NCI-H2196 (cell line): ENCODE results near the gene TBX6.
"Not testable (repeated sequence)": the region's sequence is repeated elsewhere in the genome, so short reads cannot be mapped to it uniquely, and the experiment has no call there.

Experiments used
- DNase-seq: peaks from one replicate; lab custom pipeline; 2025; ENCODE audit not compliant: unreplicated experiment; lab: John Stamatoyannopoulos, UW

Gene TBX6

DNA sequence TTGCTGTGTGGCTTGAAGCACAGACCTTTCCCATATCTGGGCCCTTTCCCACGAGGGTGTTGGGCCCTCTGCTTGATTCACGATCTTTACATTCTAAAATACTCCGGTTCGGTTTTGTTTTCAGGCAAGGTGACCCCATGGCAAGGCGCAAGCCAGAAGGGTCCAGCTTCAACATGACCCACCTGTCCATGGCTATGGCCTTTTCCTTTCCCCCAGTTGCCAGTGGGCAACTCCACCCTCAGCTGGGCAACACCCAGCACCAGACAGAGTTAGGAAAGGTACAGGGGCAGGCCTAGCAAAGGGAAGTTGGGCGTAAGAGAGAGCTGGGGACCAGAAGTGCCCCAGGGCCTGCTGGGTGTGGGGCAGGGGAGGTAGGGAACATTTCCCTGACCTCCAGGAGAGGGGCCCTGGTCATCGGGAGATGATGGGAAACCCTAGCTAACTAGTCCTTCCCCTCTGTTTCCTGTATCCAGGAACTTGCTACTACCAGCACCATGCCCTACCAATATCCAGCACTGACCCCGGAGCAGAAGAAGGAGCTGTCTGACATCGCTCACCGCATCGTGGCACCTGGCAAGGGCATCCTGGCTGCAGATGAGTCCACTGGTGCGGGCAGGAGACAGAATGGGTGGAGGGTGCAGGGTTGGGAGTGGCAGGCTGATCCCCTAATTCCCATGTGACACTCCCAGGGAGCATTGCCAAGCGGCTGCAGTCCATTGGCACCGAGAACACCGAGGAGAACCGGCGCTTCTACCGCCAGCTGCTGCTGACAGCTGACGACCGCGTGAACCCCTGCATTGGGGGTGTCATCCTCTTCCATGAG lies 24.8 kb downstream of the TBX6 start:
- DNase-seq = no peak

DNA sequence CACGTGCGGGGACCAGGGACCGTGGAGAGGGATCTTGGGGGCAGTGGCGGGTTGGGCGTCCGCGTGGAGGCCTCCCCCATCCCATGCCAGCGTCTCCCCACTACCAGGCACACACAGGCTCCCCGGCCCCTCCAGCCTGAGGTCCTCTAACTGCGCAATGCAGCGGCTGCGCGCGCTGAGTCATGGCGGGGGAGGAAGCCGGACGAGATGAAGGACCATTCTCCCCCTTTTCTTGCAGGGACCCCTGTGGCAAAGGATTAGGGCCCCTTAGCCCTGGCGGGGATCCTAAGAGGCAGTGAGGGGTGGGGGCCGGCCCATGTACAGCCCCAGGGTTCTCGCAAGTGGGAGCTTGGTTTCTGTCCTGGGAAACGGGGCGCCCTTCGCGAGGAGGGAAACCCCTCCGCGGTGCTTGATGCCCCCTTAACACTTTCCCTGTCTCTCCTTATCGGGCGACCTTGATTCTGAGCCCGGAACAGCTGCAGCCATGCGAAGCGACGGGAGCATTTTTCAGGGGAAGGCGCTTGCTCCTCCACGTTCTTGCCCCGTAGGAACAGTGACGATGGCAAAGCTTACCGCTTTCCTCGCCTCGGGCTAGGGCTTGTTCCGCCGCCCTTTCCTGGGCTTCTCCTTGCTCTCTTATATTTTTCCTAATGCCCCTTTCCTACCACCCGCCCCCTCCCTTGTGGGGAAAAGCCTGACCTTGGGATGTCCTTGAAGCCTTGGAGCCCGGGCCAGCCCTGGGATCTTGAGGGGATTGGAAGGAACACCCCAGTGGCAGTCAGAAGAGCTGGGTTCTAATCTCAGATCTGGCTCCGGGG lies 25.6 kb downstream of the TBX6 start:
- DNase-seq = no peak

DNA sequence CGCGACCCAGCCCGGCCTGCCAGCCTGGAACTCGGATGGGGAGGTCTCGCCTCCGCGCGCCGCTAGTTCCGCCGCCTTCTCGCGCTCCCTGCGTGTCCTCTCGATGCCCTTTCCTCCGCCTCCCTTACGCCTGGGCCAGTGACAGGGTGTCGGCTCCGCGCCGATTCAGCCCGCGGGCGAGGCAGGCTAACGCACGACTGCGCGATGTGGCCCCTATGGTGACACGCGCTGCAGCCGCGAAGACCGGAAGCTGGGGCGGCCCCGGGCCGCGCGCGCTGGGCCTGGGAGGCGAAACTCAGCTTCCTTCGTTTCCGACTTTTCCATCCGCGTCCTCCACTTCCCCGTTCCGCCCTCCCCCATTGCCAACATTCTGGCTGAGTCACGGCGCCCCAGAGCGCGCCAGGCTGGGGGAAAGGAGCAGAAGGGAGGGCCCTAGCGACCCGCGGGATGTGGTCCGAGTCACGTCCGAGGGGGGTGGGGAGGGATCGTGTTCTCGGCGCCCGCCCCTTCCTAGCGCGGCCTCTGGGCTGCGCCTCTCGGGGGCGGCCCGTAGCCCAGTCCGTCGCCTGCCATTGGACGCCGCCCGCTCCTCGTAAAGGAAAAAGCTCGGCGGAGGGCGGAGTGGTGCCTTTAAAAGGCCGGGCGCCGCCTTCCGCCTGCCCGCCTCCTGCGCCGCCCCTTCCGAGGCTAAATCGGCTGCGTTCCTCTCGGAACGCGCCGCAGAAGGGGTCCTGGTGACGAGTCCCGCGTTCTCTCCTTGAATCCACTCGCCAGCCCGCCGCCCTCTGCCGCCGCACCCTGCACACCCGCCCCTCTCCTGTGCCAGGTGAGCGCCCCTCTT lies 26.4 kb downstream of the TBX6 start, which contains the start of gene ALDOA:
TSS of gene ALDOA (plus strand) at position 659 of the 841 bp plus-strand sequence. CDS start 1,138 bp downstream, outside the sequence.
- DNase-seq = peak; percentile 97

DNA sequence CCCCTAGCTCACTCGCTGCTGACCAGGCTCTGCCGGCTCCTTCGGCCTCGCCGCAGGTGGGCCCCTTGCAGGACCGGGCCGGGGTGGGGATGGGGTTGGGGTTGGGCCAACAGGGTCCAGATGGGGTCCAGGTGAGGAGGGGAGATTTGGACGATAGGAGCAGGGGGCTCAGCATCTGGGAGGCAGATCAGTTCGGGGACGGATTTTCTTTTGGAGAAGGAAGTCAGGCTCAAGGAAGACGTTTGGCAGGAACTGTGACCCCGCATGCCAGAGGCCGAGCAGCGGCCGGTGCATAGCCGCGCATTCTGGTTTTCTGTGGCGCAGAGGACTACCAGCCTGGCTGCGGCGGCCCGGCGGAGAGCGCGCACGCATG lies 27.0 kb downstream of the TBX6 start:
- no peak for DNase-seq

DNA sequence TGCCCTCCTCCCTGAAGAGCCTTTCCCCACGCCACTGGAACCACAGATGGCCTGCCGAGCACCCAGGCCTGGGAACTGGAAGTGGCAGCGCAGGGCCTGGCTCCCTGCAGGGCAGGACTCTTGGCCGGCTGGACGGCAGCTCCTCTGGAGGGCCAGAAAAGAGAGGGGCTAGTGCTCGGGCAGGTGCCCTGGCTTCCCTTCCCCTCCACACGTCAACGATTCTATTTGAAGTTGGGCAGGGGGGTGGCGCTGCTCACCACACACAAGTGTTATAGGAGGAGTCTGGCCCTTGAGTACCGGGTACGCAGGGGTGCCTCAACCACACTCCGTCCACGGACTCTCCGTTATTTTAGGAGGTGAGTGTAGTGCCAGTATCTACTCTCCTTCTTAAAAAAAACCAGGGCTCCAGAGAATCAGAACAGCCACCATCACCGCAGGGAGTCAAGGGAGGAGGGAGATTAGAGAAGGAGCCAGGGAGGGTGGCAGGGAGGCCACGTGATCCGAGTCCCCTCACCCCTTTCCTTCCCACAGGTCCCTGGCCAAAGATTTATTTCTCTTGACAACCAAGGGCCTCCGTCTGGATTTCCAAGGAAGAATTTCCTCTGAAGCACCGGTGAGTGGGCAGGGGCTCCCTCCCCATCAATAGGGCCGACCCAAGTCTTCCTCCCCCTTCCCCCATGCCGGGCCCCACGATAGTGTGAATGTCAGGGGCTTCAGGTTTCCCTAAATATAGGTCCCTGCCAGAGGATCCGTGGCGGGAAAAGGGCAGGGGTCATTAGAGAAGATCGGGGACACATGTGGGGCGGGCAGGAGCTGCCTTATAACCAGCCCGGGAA lies 27.6 kb downstream of the TBX6 start:
- DNase-seq = peak; percentile 74

DNA sequence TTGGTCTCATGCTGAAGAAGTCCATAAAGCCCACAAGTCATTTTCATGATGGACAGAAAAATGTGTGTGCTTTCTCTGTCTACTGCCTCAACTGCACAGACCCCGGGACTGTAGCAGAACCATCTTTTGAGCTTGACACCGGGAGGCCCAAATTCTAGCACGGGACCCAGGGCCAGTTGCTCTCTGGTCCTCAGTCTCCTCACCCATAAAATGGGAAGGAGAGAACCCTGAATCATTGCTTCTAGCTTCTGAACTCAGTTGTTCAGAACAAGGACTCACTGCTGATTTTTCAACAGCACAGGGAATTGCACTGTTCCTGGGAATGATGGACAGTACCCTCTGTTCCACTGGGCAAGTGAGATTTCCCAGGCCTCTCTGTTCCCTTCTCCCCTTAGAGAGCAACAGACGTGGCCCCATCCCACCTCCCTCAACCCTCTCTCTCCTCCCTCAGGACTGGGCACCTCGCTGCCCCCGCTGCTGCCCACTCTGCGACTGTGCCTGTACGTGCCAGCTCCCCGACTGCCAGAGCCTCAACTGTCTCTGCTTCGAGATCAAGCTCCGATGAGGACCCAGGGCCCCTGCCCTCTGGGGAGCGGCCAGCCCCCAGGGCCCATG lies 28.3 kb downstream of the TBX6 start:
- no peak for DNase-seq

DNA sequence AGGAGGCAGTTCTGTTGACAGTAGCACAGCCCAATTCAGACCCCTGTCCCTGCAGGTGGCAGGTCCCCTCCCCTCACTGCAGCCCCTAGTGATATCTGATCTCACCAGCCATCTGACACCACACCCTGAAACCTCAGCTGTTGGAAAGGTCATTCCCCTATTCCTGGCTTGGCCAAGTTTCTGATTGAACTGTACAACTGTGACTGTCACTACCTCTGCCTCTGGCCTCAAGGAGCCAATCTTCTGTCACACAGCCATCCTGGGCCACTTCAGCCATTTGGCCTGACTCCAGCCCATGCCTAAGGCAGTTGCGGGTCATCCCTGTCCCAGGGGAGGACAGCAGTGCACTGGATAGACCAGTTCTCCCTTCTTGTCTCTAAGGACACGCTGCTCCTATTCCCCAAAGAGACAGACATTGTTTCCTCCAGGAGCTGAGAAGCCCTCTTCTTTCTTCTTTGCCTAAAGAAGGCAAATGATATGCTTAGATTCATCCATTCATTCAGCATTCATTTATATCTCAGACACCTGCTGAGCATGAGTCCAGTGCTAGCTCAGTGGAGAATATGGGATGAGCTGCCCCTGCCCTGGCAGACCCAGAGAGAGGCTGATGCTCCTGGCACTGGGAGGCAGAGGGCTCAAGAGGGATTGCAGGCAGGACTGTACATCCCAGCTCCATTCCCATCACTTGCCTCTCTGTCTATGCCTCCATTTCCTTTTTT lies 30.7 kb downstream of the TBX6 start:
- no peak for DNase-seq

DNA sequence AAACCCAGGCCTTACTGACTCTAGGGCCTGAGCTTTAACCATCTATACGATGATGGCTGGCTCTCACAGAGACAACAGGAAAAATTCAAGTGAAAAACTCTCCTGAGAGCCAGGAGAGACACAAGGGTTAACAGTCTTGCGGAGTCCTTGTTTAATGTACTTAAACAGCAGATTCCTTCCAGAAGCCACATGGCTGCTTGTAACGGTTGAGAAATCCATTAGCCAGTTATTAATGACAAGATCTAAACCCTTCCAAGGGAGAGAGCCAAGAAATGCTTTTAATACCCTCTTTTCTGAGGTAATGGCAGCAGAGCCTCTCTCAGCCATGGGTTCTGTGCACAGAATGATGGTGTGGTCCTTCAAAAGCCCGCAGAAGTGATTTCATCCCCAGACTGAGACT lies 31.4 kb downstream of the TBX6 start:
- no peak for DNase-seq

DNA sequence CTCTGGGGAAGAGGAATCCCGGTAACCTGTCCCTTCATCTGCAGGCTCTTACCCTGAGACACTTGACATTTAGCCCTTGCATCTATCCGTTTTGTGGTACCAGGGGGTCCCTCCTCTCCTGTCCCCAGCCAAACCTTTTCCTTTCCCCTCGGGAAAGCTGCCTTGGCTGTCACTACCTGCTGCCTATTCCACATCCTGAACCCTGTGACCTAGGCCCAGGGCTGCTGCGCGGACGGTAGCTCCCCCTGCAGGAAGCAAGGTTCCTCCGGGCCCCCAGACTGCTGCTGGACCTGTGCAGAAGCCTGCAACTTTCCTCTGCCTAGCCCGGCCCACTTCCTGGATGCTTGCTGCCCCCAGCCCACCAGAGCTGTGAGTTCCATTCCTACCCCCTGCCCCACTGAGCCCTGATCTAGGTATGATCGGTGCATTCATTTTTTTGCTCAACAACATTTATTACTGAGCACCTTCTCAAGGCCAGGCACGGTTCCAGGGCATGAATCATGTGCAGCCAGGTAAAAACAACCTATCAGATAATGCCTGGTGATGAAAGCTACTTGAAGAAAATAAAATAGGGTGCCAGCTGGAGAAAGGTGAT lies 36.7 kb downstream of the TBX6 start:
- DNase-seq = peak; percentile 72

DNA sequence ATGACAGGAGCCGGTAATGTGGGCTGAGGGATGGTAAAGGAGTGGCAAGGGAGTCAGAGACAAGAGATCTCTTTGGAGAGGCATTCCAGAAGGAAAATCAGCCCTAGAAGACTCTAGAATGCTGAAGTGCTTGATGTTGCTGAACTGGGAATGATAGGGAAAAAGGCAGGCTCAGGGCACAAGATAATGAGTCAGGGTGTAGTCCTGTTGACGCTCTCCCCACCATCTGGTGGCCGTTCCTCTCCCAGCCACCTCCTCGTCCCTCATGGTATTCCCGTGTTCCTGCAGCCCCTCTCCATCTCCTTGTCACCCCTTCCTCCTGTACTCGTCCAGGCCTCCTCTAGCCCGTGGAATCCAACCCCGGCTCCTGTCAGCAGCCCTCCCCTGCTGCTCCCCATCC lies 37.3 kb downstream of the TBX6 start:
- no peak for DNase-seq

DNA sequence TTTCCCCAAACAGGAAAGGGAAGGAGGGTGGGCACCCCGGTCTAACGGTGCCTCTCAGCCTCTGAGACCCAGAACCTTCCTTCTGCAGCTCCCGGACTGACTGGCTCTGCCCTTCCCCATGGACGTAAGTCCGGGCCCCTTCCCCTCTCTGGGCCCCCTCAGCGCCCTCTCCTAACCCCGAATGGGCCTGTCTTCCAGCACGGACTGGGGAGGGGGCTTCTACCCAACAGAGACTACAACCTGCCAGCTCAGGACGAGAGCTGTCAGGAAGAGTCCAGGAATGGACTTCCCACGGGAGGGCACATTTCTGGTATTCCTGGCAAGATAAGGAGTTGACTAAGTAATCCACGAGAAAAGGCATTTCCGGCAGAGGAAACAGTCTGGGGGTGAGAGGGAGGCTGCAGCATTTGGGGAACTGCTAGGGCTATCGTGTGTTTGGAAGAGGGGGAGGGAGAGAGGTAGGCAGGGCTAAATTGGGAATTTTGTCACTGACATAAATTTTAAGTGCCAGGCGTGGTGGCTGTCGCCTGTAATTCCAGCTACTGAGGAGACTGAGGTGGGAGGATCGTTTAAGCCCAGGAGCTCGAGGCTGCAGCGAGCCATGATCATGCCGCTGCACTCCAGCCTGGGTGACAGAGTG lies 38.2 kb downstream of the TBX6 start:
- DNase-seq = no peak

DNA sequence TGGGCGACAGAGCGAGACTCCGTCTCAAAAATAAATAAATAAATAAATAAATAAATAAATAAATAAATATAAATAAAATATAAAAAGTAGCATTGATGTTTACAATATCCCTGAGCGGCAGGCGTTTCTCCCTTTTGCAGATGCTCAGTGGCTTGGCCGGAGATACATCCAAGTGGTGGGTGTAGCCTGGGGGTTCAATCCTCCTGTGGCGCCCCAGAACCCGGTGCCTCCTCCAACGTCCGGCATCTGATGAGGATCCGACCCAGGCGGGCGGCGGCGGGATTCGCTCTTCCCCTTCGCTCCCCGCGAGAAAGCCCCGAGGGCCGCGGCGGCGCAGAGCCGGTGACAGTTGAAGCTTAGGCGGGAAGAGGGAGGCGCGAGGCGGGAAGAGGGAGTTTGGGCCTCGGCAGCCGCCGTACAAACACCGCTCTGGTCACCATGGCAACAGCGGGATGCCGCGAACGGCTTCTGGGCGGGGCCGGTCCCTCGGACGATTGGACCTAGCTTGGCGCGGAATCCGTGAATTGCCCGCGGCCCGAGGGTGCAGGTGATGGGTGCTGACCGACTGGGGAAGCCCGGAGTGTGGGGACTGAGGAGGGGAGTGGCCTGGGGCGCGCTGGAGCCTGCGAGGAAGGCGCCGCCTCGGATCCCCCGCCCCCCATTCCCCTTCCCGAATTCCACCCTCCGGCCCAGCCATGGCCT lies 38.9 kb downstream of the TBX6 start:
- peak; percentile 96 for DNase-seq

DNA sequence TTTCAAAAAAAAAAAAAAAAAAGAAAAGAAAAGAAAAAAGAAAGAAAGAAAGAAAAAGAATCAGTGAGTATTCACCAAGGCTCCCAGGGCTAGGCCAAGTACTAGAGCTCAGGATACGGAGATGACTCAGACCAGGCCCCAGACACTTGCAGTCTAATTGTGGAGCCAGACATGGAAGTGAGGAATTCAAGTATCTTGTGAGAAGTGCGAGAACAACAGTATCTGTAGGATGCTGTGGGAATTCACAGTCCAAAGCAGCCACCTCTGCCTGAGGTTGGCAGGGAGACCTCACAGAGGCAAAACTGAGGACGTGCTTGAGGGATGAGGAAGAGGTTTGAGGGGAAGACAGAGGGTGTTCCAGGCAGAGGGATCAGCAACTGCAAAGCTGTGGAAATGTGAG lies 40.2 kb downstream of the TBX6 start:
- no peak for DNase-seq

DNA sequence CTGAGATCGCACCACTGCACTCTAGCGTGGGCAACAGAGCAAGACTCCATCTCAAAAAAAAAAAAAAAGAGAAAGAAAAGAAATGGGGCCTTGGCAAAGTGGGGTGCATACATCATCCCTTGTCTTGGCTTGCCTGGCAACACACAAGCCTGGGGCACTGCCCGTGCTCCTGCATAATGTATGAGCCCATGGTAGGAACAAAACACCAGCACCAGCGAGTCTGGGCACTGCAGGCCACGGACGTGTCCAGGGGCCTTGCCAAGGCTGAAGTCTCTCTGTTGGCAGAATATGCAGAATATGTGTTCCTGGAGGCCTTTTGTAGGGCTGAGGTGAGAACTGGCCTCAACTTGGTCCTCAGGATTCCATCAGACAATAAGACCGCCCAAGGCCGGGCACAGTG lies 41.9 kb downstream of the TBX6 start:
- DNase-seq = no peak

DNA sequence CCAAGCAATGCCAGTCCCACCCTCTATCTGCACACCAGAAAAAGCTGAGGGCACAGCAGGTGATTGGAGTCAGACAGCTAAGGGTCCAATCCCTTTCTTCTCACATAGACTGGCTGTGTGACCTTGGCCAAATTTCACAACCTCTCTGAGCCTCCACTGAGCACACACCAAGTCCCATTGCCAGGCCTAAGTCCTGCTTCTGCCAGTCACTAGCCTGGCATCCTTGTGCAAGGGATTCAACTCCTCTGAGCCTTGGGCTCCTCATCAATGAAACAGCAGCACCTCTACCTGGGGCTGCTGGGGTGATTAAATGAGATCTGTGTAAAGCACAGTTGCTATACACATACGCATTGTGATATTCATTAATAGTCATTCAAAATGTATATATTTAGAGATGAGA lies 45.1 kb downstream of the TBX6 start:
- DNase-seq = no peak

DNA sequence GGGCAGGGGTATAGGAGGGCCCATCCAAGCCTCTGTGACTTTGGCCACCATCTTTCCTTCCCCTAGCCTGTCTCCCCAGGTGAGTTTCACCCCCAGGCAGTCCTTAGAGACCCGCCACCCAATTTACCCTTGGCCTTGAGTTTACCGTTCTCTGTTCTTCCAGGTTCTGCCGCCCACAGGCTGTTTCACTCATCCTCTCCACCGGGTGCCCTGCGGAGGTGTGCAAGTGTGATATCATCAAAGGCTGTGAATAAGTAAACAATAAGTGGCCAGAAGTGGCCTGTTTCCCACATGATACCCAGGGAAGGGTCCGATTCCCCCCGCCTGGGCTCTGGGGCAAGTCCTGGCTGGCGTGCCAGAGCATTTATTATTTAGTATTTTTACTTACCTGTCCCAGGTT lies 45.5 kb downstream of the TBX6 start:
- no peak for DNase-seq

DNA sequence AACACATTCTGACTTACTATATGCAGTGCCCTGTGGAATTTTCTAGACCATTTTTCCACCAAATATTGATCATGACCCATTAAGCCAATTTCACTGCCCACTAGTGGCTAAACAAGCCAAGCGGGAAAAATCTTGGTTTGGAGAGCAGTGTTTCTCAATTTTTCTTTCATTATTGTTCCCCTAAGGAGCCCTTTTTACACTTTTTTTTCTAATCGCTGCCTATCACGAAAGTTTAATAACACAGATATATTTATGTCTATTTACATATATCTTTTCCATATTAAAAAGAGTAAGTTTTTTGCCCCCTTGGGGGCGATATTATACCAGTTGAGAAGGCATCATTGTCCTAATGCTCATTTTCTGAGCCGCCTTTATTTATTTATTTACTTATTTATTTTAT lies 49.9 kb downstream of the TBX6 start:
- peak; percentile 40 for DNase-seq

DNA sequence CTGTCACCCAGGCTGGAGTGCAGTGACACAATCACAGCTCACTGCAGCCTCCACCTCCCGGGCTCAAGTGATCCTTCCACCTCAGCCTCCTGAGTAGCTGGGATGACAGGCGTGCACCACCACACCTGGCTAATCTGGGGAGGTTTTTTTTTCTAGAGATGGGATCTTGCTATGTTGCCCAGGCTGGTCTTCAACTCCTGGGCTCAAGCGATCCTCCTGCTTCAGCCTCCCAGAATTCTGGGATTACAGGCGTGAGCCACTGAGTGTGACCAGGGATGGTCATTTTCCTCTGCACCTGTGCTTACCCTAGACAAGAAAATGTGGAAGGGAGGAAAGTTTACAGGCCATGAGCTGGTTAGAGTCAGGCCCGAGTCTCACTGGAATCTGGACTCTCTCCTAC lies 51.0 kb downstream of the TBX6 start:
- DNase-seq = not testable (repeated sequence)
